NCI-H748 (cell line): ENCODE measurements around the gene TBC1D5.

Experiments used
- DNase-seq: peaks from one replicate; lab custom pipeline; 2025; ENCODE audit not compliant: unreplicated experiment; lab: John Stamatoyannopoulos, UW

Gene TBC1D5

DNA sequence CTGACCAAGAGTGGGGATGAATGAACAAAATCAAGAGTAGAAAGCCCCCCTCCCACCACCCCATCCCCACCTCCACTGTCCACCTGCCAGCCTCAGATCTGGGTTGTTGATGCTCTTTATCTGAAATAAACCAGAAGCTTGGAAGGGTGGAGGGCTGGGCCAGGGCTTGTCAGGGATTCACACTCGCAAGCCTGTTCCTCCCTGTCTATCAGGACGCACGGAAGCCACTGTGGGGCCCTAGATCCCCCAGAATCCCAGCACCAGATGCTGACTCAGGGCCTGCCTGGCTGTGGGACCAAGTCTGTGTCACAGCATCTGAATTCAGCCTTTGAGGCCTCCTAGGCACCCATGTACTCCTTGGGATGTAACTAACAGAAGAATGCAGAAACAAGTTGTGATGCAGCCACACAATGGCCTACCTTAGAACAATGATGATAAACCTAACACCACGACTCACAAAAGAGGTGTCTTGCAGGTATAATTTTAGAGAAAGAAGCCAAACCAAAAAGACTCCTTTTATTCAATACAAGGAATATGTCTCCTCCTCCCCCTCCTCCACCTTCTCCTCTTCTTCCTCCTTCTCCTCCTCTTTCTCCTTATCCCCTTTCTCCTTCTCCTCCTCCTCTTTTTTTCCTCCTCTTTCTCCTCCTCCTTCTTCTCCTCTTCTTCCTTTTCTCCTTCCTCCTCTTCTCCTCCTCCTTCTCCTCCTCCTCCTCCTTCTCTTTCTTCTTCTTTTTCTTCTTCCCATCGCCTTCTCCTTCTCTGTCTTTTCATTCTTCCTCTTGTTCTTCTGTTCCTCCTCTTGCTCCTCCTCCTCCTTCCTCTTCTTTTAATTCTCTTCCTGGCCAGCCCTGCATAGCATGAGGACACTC, 623.0 kb downstream of the TBC1D5 start:
- DNase-seq: no peak

DNA sequence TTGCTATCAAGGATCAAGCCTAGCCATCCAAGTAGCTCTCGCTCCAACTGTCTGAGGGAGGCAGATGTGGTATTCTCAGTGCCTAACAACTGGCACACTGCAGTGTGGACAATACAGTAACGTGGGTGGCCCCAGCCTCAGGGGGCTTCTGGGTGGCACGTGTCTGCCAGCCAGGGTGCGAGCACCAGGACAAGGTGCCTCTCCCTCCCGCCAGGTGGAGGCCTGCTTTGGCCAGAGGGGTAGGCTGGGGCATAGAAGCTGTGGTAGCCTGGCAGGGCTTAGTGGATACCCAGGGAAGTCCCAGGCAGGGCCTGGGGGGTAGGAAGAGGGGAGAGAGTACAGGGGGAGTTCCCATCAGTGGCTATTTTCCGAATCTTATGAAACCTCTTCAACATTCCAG, 623.7 kb downstream of the TBC1D5 start:
- DNase-seq: no peak

DNA sequence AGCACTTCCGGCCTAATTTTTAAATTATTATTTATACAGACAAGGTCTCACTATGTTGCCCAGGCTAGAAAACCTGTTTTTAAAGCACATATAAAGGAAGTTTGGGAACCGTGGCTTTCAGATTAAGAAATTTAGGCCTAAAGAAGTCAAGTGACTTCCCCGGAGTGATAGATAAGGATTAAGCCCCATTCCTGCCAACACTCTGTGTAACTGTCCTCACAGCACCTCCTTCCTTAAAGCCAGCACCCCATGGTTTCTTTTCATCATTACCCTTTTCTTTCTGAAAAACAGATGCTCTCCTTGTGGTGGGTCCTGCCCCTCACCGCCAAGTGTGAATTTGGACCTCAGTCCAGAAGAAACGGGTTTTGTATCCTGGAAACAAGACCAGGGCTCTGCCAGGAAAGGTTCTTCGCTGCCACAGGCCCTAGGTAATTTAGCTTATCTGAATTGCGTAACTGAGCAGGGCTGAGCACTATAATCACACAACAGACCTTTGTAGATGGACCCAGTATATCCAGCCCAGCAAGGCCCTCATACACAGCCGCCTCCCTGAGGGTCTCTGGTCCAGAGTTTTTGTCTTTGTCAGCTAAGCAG, 626.3 kb downstream of the TBC1D5 start:
- no peak for DNase-seq

DNA sequence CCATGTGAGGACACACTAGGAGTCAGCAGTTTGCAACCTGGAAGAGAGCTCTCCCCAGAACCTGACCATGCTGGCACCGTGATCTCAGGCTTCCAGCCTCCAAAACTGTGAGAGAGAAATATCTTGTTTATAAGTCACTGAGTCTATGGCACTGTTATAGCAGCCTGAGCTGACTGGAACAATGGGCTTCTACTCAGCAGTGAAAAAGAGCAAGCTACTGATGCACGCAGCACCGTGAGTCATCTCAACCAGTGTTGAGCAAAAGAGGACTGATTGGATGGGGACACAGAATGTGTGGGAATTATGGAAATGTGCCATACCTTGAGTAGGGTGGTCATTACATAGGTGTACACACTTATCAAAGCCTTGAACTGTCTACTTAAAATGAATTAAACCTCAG, 627.2 kb downstream of the TBC1D5 start:
- DNase-seq: no peak

DNA sequence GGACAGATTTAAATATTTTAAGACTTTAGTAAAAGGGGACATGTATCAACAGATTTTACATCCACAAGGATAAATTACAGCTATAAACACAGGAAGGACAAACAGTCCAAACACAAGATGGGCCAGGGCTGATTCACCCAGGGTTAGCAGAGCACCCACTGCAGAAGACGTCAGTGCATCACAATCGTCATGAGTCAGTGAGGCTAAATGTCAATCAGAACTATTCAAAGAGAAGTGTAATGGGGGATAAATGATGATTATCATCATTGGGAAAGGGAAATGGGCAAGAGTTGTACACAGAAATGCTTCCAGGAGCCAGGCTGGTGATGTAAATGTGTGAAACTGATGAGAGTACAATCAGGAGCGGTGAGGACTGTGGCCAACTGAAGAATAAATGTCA, 630.8 kb downstream of the TBC1D5 start:
- no peak for DNase-seq

DNA sequence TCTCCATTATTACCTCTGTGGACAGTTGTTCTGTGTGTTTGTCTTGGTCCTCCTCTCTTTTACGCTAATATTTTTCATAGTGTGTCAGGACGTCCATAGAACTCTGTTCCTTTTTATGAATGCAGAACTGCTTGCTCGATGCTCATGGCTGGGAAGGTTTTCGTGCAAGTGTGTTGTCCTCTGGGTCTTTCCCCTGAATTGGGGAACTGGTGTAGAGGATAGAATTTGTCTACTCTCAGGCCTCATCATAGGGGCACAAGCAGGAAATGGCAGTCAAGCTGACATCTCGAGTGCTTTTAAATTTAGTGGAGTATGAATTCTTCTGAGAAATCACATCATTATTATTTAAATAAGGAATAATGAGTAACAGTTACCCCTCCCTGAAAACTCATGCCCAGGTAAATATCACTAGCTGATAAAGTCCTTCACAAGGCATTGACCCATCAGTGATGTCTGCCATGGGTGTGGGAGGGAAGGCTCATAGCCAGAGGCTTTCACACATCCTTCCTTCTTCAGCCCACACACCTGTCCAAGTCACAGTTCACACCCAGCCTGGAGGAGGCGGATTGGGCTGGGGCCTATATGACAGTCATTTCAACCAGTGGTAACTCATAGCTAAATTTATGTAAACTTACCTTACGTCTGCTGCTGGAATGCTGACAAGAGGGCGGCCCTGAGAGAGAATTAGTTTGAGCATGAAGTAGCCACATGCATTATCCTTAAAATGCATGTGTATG, 631.6 kb downstream of the TBC1D5 start:
- DNase-seq: no peak
